Activated B cell treated with CpG ODN at 0.5 μM for 24 hours (primary cell): ENCODE data around the gene MORC3. TPM values are rescaled to one million over a fixed set of nuclear protein-coding genes. Genes with fewer than 3 reads are reported as not detected.
A peak's percentile ranks its signal among the peaks of the same experiment; 100 is the strongest.
"Not testable (repeated sequence)": the region's sequence is repeated elsewhere in the genome, so short reads cannot be mapped to it uniquely, and the experiment has no call there.

ENCODE experiments used
- ATAC-seq: fragments of 200-7000 bp; cut with Tn5 transposase; one replicate; pipeline ENCODE4 v1.10.0; 2021; ENCODE audit warnings: low read depth, mild to moderate bottlenecking, moderate library complexity
- CTCF ChIA-PET: fragments of 350-600 bp; sonication (Branson Sonifier 250); formaldehyde crosslinking; loops from one replicate; lab custom pipeline; 2021; ENCODE audit warnings: antibody characterized with exemption; lab: Charles Lee
- POLR2A ChIA-PET: fragments of 350-600 bp; sonication (Branson Sonifier 250); formaldehyde crosslinking; loops from one replicate; lab custom pipeline; 2021; ENCODE audit warnings: antibody characterized with exemption; lab: Charles Lee
- DNase-seq: peaks from one replicate; pipeline ENCODE4 v3.0.0; 2022
- H3K27ac Mint-ChIP-seq: one replicate; pipeline ENCODE4 v1.8.0; 2020; ENCODE audit warnings: mixed read lengths
- H3K27me3 Mint-ChIP-seq: one replicate; pipeline ENCODE4 v1.8.0; 2021; ENCODE audit warnings: mixed read lengths
- H3K36me3 Mint-ChIP-seq: one replicate; pipeline ENCODE4 v1.8.0; 2021; ENCODE audit warnings: low read depth, mixed read lengths
- H3K4me1 Mint-ChIP-seq: one replicate; pipeline ENCODE4 v1.8.0; 2021; ENCODE audit warnings: mixed read lengths
- H3K4me3 Mint-ChIP-seq: one replicate; pipeline ENCODE4 v1.8.0; 2020; ENCODE audit warnings: mild to moderate bottlenecking, mixed read lengths
- H3K9me3 Mint-ChIP-seq: one replicate; pipeline ENCODE4 v1.8.0; 2020; ENCODE audit warnings: mixed read lengths
- intact Hi-C: fragments of 100-400 bp; cut with micrococcal nuclease; formaldehyde crosslinking; loops from one replicate; pipeline ENCODE4 v1.15.1; 2024
- total RNA-seq: library from RNA; stranded (reverse); gene quantifications from 2 replicates; pipeline ENCODE4 v1.2.3, GENCODE V29; 2022
- TF ChIP-seq, protein P1 (sequence below): fragments of 200-600 bp; IDR thresholded peaks from one replicate; pipeline ENCODE4 v1.8.0; 2022; ENCODE audit warnings: antibody characterized with exemption, mild to moderate bottlenecking

The MORC3 gene
- total RNA-seq, 1 donor from 2014 or later = 65.6 TPM

DNA sequence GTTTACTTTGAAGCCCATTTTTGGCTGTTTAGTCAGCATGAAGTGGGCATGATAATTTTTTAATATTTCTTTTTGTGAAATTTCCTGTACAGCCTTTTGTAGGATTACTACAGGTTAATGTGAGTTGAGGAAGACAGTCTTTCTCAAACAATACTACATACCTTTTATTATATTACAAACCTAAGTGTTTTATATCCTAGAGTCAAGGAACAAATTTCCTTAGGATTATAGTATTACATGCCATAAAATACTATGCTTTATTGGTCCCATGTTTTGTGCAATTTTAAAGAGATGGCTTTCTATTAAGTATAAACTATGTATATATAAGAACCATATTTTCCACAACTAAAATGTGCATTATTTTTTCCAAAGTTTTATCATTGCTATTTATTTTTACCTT, 56.0 kb downstream of the MORC3 start:
- POLR2A ChIA-PET = interaction anchor here (0.6 kb wide), 1 partner anchor 134 kb away, joined by 8 read pairs; no protein-coding TSS in a partner anchor

DNA sequence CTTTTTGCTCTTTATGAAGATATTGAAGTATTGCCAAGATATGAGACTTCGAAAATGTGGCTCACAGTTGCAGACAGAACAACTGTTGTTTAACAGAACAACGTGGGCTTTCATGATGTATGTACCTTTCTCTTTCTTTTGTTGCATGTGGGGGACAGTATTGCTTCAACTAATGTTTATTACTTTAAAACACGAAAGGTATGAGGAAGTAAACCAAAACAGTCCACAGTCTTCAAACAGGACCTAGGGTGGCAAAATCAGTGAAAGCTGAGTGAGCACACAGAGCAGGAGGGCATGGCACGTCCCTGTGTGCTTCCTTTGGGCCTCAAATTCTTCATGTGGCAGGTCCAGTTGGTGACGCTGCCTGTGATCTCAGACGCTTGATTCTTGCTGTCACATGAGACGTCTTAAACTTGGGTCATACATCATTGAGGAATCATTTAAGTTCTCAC, 57.4 kb downstream of the MORC3 start:
- no peak for ATAC-seq
- H3K4me1 Mint-ChIP-seq = no peaks in the 10 kb centered on the region
- POLR2A ChIA-PET = no interaction called here
- H3K36me3 Mint-ChIP-seq = peaks cover 51% of the 10 kb centered on the region
- H3K27me3 Mint-ChIP-seq = no peaks in the 10 kb centered on the region
- no peak for DNase-seq
- intact Hi-C loops = no loop called here
- no peaks in the 10 kb centered on the region for H3K9me3 Mint-ChIP-seq
- H3K4me3 Mint-ChIP-seq = no peak overlapping the region
- CTCF ChIA-PET = no interaction called here
- TF ChIP-seq, protein P1, sequence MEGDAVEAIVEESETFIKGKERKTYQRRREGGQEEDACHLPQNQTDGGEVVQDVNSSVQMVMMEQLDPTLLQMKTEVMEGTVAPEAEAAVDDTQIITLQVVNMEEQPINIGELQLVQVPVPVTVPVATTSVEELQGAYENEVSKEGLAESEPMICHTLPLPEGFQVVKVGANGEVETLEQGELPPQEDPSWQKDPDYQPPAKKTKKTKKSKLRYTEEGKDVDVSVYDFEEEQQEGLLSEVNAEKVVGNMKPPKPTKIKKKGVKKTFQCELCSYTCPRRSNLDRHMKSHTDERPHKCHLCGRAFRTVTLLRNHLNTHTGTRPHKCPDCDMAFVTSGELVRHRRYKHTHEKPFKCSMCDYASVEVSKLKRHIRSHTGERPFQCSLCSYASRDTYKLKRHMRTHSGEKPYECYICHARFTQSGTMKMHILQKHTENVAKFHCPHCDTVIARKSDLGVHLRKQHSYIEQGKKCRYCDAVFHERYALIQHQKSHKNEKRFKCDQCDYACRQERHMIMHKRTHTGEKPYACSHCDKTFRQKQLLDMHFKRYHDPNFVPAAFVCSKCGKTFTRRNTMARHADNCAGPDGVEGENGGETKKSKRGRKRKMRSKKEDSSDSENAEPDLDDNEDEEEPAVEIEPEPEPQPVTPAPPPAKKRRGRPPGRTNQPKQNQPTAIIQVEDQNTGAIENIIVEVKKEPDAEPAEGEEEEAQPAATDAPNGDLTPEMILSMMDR = no peak
- no peak overlapping the region for H3K27ac Mint-ChIP-seq

More for the DNA sequence above, 56.0 kb downstream of the MORC3 start:
- no peaks in the 10 kb centered on the region for H3K27me3 Mint-ChIP-seq
- intact Hi-C loops = no loop called here
- peaks cover 58% of the 10 kb centered on the region for H3K36me3 Mint-ChIP-seq
- CTCF ChIA-PET = no interaction called here
- ATAC-seq (no peak), DNase-seq (no peak)
- no peak overlapping the region for H3K27ac Mint-ChIP-seq
- TF ChIP-seq, protein P1 = no peak
- no peak overlapping the region for H3K4me3 Mint-ChIP-seq
- H3K9me3 Mint-ChIP-seq = no peaks in the 10 kb centered on the region
- no peaks in the 10 kb centered on the region for H3K4me1 Mint-ChIP-seq

DNA sequence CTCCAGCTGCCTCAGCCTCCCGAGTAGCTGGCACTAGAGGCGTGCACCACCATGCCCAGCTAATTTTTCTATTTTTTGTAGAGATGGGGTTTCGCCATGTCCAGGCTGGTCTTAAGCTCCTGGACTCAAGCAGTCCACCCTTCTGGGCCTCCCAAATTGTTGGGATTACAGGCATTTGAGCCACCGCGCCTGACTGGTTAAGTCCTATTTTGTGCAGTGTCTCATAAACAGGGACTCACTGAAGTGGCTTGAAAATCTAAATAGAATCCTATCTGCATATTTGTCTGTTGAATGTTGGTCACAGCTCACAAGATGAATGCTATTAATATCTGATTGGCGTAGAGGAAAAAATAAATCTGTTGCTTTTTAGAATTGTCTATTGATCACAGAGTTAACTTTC, 59.3 kb downstream of the MORC3 start:
- ChIA-PET CTCF (no interaction called here), POLR2A (interaction anchor here (0.6 kb wide), 1 partner anchor 170 kb away, joined by 4 read pairs; no protein-coding TSS in a partner anchor)
- no peaks in the 10 kb centered on the region for H3K9me3 Mint-ChIP-seq
- intact Hi-C loops = no loop called here
- ATAC-seq (no peak), DNase-seq (no peak)
- H3K27ac Mint-ChIP-seq = no peak overlapping the region
- peaks cover 35% of the 10 kb centered on the region for H3K36me3 Mint-ChIP-seq
- no peaks in the 10 kb centered on the region for H3K4me1 Mint-ChIP-seq
- TF ChIP-seq, protein P1 = no peak
- no peak overlapping the region for H3K4me3 Mint-ChIP-seq
- H3K27me3 Mint-ChIP-seq = no peaks in the 10 kb centered on the region

DNA sequence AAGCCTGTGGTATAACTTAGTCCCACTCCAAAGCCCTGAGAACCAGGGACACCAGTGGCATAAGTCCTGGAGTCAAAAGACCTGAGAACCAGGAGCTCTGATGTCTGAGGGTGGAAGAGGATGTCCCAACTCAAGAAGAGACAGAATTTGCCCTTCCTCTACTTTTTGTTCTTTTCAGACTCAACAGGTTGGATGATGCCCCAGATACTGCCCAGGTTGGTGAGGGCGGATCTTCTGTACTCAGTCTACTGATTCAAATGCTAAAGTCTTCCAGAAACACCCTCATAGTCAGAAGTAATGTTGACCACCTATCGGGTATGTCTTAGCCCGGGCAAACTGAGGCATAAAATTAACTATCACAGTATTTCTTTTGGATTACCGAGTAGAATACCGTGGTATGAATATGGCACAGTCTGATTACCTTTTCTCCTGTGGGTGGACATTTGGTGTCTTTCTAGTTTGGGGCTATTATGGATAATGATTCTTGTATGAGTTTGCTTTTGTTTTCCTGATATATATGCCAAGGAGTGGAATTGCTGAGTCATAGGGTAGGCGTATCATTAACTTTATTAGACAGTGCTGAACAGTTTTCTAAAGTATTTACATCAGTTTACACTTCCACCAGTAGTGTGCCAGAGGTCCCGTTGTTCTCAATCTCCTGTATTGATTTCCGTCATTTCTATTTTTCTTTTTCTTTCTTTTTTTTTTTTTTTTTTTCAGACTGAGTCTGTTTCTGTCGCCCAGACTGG, 62.0 kb downstream of the MORC3 start:
- H3K4me1 Mint-ChIP-seq = peaks cover 4% of the 10 kb centered on the region
- no peak for ATAC-seq
- no peaks in the 10 kb centered on the region for H3K27me3 Mint-ChIP-seq
- TF ChIP-seq, protein P1 = no peak
- peak overlapping the region; percentile 32 for H3K27ac Mint-ChIP-seq
- ChIA-PET POLR2A (no interaction called here), CTCF (no interaction called here)
- H3K4me3 Mint-ChIP-seq = no peak overlapping the region
- intact Hi-C loops = no loop called here
- DNase-seq = no peak
- no peaks in the 10 kb centered on the region for H3K9me3 Mint-ChIP-seq
- H3K36me3 Mint-ChIP-seq = peaks cover 19% of the 10 kb centered on the region

DNA sequence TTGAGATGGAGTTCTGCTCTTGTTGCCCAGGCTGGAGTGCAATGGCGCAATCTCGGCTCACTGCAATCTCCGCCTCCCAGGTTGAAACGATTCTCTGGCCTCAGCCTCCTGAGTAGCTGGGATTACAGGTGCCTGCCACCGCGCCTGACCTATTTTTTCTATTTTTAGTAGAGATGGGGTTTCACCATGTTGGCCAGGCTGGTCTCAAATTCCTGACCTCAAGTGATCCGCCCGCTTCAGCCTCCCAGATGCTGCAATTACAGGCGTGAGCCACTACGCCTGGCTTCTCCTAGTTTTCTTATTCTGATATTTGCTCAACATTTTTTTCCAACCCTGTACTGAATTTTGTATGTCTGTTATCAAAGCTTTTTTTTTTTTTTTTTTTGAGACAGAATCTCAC, 62.7 kb downstream of the MORC3 start:
- H3K27ac Mint-ChIP-seq, DNase-seq, H3K4me3 Mint-ChIP-seq, intact Hi-C loops, H3K4me1 Mint-ChIP-seq, POLR2A ChIA-PET, H3K27me3 Mint-ChIP-seq, CTCF ChIA-PET, H3K9me3 Mint-ChIP-seq, ATAC-seq: not testable (repeated sequence)
- peaks cover 12% of the 10 kb centered on the region for H3K36me3 Mint-ChIP-seq
